NCI-H226 (cell line): Measurements from ENCODE around the gene ATP8A2.

Source experiments
- DNase-seq: peaks from one replicate; pipeline ENCODE4 v3.0.0-alpha.2; 2015

ATP8A2 gene

DNA sequence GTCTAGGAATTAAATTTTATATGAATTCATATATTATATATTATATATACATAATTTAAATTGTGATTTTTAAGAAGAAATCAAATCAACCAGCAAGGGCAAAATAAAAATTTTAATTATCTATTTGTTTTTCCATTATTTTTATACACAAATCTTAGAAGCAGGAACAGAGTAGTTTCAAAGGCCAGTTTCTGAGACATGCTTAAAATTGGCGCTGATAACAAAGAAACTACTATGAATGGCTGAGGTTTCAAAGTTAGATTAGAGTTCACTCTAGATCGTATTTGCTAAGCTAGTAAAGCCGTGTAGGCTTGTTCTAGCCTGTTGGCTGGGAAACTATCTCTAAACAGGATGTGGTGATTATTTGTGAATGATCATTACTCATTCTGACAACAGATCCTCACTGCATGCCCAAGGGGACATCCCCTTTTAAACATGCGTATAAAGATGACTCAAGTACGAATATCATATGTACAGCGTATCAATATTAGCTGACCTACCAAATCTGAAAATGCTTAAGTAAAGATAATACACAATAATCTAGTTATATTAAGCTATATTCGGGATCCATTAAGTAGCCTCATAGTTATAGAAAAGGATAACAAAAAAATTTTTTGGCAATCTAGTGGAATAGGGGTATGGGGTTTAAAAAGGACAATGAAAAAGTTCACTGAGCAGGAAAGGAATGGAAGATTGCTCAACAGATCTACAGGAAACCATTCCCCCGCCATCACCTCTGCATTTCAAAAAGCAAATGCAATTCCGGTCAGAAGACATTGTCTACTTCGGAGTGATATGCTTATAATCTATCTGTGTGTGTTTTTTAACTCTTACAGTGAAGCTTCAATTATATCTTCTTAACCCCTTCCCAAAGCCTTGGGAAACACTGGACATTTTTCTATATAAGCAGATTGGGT, 529.9 kb downstream of the ATP8A2 start:
- peak; percentile 74 for DNase-seq

GRCh38 chr13:25902455-25902854, 530.7 kb downstream of the ATP8A2 start:
- DNase-seq, result no peak

DNA sequence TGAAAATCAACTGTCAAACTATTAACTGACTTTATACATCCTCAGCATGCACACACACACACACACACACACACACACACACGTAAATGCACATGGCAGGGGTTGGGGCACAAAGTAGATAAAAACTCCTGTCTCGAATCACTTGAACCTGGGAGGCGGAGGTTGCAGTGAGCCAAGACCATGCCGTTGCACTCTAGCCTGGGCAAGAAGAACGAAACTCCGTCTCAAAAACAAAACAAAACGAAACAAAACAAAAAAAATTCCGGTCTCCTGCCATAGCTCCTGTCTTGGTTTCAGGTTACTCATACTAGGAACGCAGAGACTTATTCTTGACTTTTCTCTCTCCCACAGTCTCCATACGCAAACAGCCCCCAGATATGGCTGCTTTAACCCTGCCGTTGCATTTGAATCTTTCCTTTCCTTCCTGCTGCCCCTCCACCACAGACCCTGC, 531.1 kb downstream of the ATP8A2 start:
- DNase-seq, result no peak

GRCh38 chr13:25904830-25905229, 533.1 kb downstream of the ATP8A2 start:
- DNase-seq, result no peak

- peak; percentile 8 for DNase-seq
Measured at GRCh38 chr13:25905611-25906010, 533.8 kb downstream of the ATP8A2 start.

DNA sequence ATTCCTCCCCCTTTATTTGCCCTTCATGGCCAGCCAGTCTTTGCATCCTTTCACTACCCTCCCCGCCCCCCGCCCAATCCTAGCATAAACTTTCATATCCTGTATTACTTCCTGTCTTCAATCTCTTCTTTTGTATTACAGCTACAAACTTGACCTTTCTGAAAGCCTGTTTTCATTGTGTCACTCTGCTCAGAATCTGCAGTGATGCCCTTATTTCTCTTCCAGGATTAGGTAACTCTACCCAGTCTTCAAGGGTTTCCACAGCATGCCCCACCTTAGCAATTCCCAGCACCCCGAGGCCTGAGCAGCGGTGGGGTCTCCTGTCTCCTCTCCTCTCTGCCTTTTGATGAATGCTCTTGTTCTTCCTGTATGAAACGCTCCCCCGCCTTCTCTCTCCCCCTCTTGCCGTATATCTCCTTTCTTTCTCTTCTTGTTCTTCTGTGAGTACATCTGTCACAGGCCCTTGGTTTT, 534.5 kb downstream of the ATP8A2 start:
- DNase-seq, result no peak

DNA sequence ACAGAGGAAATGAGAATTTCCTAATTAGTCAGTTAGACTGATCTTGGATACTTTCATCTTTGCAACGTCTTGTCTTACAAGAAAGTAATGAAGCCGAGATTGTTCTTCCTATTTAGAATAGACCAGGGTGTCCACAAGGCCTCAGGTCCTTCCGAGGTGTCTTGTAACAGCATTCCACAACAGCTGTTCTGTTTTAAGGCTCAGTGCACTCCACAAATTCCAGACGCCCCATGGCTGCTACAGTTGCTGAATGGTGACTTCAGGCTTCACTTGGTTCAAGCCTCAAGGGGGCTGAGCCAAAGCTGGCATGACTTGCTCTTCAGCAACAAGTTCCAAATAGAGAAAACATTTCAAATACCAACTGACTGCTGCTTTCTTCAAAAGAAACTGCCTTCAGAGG, 536.6 kb downstream of the ATP8A2 start:
- DNase-seq, result no peak

DNA sequence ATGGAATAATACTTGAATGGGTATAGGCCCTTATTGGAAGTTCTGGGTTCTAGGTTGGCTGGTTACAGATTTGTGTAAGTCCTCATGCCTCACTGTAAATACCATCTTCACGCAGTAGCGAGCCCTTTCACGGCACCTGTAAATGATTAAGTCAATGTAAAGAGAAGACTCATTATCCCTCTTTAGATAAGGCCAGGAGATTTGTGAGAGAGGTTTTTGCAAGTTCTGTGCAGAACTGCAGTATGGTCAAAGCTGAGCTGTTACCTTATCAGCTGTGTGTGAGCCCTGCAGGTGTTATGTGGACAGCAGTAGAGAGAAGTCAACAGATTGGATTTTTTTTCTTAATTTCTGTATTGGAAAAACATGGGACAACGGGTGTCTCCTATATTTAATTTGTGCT, 538.5 kb downstream of the ATP8A2 start:
- DNase-seq, result no peak

DNA sequence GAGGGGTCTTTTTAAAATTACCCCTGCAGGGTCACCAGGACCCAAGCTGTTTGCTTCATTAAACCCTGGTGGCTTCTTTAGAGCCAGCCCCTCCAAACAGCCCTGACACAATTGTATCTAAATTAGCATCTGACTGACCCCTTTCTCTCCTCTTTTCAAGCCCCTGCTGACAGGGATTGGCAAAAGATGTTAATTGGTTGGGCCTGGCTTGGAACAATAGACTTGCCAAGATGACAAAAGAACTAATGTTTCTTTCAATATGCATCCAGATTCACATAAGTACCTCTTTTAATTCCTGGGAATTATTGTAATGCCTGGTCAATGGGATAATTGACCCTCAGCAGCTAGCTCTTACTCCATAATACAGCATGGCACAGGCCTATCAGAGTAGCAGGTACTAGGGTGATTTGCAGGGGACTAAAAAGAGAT, 539.2 kb downstream of the ATP8A2 start:
- no peak for DNase-seq

- DNase-seq, result no peak
Measured at GRCh38 chr13:25912961-25913360, 541.2 kb downstream of the ATP8A2 start.

DNA sequence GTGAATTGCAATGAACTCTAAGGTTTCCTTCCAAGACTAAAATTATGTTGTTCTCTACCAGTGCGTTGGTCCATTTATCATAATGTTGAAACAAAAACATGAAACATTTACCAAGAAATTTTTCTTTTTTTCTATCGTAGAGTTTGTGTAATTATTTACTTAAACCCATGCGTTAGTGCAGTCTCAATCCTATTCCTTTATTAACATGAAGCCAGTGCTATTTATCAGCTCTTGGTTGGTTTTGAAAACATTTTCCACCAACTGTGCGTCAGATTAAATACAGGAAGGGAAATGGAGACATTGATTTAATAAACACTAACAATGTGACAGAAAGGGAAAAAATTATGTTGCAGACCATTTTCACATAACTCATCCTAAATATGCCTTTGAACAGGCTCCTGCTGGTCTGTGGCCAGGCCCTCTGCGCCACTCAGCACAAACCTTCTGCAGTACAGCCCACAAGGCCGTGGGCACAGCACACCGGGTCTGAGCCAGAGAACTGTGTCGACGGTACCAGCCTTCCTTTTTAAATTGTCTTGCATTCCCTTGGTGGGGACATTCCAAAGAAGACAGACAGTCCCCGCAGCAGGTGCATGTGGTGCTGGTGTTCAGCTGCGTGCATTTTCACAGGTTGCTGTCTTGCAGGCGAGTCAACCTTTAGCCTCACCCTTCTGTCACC, 544.2 kb downstream of the ATP8A2 start:
- DNase-seq, result no peak

- no peak for DNase-seq
Measured at GRCh38 chr13:25920277-25920676, 548.5 kb downstream of the ATP8A2 start.

DNA sequence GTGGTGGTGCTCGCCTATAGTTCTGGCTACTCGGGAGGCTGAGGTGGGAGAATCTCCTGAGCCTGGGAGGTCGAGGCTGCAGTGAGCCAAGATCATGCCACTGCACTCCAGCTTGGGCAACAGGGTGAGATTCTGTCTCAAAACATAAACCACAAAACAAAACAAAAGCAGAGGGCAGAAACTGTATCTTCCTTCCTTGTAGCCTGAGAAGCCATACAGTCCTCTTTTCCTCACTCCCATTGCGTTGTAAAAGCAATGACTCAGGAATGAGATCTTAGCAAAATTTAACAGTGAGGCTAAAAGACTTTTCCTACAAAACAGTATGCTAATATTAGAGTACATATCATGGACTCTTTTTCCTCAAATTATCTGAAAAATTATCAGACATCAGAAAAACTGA, 549.2 kb downstream of the ATP8A2 start:
- no peak for DNase-seq

DNA sequence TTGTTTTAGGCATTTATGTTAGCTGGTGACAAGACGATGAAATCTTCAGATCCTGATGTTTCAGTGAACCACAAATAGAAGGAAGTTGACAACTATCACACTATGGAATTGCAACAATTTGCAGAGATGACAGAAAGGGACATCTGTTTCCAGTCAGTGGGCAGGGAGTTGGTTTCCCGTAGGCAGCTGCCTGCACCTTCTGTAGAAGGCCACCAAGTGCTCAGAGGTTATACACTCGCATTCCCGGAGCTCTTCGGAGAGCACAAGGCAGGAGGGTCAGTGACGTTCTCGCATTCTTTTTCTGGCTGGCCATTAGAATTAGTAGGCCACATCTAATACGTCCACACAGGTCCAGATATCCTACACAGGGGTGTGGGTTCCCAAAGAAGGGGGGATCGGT, 550.6 kb downstream of the ATP8A2 start:
- DNase-seq, result no peak

DNA sequence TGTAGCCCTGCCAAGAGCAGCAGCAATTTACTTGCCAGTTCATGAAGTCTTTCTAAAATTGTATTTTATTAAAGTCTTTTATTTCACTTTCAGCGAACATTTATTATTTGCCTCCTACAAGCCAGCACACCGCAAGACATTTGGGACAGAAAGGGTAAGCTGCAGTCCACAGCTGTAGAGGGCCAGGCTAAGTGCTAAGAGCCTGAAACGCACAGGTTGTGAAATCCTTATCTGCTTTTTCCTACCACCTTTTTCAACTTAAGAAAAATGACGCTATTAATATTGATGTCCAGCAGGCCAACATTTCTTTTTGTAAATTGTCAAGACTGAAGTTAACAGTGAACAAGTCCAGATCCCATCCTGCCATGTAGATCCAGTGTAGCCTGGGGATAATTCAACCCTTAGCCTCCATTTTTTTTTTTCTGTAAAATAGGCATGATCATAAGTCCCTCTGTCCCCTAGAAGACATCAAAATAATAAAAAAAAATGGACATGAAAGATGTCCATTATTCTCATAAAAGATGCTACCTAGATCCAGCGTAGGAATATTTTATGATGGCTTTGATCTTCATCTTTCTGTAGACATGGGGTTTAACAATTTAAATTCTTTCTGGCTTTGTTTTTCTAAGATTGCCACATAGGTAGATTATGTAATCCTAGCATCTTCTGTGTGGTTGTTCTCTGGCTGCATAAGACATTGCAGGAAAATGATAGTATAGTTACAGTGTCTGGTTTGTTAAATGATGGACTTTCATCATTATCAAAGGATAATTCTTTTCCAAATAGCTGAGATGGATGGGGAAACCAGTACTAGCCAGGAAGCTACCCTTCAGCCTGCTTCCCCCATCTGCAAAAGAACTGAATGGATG, 551.7 kb downstream of the ATP8A2 start:
- DNase-seq, result no peak

- DNase-seq, result no peak
Measured at GRCh38 chr13:25927363-25927762, 555.6 kb downstream of the ATP8A2 start.

- DNase-seq, result no peak
Measured at GRCh38 chr13:25927932-25928331, 556.2 kb downstream of the ATP8A2 start.

DNA sequence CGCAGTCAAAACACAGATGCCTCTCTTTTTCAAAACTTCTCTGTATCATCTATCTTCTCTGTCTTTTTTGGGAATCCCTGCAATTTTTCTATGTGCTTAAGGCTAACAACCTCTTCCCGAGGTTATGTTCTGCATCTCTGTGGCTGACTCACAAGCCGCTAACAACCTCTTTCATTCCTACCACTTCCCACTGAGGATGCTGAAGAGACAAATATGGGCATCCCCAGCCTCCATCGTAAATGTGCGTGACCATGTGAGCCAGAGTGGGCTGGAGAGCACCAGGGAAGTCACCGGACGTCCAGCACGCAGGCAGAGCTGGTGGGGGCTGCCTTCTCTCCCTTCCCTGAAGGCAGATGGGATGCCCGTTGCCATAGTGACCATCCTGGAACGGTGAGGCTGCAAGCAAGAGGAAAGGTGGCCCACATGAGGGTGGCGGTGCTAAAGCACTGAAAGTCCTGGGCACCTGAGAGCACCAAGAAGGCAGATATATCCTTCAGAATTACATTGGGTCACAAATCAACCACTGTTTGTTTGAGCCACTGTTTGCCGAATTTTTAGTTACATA, 557.2 kb downstream of the ATP8A2 start:
- DNase-seq, result no peak

DNA sequence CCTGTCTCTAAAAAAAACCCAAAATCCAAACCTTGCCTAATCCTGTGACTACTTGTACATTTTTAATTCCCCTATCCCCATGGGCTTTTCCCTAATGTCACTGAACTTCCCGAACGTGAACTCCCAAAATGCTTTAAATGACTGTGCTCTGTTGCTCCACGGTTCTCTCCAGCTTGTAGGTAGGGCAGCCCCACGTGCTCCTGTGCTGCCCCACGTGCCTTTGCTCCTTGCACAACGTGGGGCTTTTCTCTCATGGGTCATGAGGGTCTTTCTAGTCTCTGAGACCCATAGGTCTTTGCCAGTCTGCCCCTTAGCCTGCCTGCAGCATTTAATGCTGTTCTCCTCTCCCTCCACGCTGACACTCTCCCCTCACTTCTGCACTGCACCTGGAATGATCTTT, 558.0 kb downstream of the ATP8A2 start:
- DNase-seq, result no peak

- no peak for DNase-seq
Measured at GRCh38 chr13:25930653-25931052, 558.9 kb downstream of the ATP8A2 start.

DNA sequence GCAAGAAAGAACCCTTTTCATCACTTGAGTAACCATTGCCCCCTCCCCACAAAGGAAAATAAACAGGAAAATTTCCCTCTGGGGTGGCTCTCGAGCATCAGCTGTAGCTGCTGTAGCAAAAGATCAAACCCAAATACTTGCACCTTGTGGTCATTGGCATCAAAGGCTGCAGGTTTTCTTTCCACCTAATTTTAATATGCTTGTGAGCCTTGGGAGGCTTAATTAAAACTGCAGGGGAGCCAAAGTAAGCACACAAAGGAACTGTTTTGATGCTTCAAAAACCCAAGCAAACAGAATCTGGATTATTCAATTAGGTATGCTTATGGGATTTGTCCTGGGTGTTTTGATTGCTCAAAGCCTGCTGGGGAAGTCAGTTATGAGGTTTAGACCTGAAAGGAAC, 560.6 kb downstream of the ATP8A2 start:
- no peak for DNase-seq

GRCh38 chr13:25933520-25933919, 561.7 kb downstream of the ATP8A2 start:
- no peak for DNase-seq

DNA sequence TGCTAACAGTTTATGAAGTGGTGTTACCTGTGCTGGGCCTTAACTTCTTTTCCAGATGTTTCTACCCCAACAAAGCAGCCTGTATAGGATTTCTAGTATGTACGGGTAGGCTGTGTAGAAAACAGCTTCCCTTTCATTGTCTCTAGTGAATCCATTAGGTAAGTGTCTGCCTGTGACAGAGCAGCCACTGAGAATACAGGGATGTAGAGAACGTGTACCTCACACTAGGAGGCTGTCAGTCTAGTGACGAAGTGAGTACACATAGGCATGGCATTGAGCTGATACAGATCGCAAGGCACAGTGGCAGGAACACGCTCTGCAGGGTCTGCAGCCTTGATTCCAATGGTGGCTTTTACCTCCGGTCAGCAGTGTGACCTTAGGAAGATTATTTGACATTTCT, 562.4 kb downstream of the ATP8A2 start:
- DNase-seq, result no peak
